NCI-H510A treated with DMSO at 0.1 percent for 48 hours (cell line): Measurements from ENCODE around the gene ZBTB20.
"Not testable (repeated sequence)": the region's sequence is repeated elsewhere in the genome, so short reads cannot be mapped to it uniquely, and the experiment has no call there.

ENCODE experiments used
- DNase-seq: peaks from one replicate; lab custom pipeline; 2025; lab: John Stamatoyannopoulos, UW

ZBTB20 gene

DNA sequence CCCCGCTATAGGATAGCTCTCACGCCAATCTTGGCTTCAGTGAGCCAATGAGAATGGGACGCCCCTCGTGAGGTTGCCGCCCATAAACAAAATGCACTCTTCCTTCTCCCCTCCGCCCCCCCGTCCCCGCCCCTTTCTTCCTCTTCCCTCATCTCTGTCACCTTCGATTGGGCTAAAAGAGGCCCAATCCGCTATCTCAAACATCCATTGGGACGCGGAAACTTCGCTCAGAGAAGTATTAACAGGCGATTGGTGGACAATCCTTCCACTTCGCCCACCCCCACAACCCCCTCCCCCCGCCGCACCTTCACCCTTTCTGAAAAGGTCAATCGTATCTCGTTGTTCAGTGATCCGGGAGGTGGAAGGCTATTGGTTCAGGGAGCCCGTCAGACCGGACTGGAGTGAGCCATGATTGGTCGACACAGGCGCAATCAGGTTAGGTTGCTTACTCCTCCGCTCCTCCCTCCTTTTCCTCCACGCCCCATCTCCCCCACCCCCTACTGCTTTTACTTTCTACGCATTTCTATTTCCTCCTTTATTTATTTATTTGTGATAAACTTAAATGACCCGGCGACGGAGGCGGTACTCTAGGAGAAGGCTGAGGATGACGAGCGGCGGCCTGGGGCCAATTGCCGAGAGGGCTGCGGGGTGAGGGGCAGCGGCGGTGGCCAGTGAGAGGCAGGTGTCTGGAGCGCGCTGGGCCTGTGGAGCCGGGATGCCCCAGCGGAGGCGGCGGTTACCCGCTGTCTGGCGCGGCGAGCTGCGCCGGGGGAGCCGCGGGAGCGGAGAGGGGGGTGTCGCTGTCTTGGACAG, 447 bp upstream of the ZBTB20 start:
- peak; percentile 97 for DNase-seq

DNA sequence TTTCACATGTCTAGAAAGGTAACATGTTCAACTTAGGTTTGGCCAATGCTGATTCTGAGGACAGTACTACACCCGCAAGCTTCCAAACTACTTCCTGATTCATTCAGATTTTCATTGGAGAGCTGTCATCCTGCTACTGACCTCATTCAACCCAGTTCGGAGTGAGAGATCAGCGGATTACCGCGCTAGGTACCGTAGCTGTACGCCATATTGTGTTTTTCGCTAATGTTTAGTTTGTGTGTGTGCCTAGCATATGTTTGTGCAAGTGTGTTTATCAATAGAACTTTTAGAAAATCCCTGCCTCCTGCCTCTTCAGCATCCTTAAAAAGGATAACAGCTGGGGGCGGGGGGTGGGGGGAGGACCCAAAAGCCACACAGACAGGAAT, 1.1 kb downstream of the ZBTB20 start:
- peak; percentile 28 for DNase-seq

GRCh38 chr3:115141033-115141757, 5.9 kb downstream of the ZBTB20 start:
- DNase-seq, result no peak

DNA sequence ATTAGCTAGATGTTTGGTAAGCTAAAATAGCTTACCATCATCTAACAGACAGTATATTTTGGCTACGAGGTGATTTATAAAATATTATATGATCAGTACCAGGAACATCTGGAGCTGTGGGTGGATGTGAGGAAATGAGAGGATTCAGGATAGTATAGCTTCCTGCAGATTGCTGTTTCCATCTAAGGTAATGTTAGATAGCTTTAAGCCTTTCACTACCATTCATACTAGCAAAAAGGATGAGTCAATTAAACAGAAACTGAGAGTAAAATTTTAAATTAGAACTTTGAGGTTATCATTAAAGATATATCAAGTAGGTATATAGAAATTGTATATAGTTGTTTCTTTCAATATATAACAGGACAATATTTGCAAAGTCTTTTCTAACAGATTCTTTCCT, 8.0 kb downstream of the ZBTB20 start:
- no peak for DNase-seq

GRCh38 chr3:115134648-115135347, 12.3 kb downstream of the ZBTB20 start:
- no peak for DNase-seq

GRCh38 chr3:115127208-115127607, 19.9 kb downstream of the ZBTB20 start:
- DNase-seq, result no peak

- DNase-seq, result no peak
Measured at GRCh38 chr3:115120597-115120996, 26.5 kb downstream of the ZBTB20 start.

GRCh38 chr3:115113367-115113766, 33.7 kb downstream of the ZBTB20 start:
- no peak for DNase-seq

- no peak for DNase-seq
Measured at GRCh38 chr3:115111632-115112031, 35.5 kb downstream of the ZBTB20 start.

- no peak for DNase-seq
Measured at GRCh38 chr3:115110830-115111229, 36.3 kb downstream of the ZBTB20 start.

DNA sequence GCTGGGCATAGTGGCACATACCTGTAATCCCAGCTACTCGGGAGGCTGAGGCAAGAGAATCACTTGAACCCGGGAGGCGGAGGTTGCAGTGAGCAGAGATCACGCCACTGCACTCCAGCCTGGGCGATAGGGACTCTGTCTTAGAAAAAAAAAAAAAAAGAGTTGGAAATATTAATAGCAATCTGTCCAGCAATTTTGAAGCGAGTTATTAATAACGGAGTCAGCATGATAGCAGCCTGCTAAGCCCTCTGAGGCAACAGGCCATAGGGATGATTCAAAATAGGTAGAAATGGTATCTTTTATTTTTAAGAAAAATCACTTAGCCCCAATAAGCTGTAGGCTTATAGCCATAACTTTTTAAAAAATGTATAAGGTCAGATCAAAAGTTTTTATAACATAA, 37.0 kb downstream of the ZBTB20 start:
- not testable (repeated sequence) for DNase-seq

DNA sequence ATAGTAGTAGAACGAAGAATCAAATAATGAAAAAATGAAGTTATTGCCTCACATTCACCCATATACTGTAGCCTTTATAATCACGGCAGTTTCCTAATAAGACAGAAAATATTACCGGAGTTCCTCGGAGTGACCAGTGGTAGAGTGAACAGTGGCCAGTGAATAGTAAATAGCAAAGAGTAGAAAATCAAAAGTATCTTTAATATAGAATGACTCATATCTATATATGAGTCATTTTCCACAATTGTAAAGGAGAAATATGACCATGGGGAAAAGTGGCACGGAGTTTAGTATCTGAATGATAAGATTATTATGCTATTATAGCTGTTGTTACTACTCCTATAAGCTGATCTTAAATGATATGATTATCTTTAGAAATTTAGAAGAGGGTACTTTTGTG, 38.5 kb downstream of the ZBTB20 start:
- no peak for DNase-seq

GRCh38 chr3:115102046-115102445, 45.0 kb downstream of the ZBTB20 start:
- DNase-seq, result no peak

DNA sequence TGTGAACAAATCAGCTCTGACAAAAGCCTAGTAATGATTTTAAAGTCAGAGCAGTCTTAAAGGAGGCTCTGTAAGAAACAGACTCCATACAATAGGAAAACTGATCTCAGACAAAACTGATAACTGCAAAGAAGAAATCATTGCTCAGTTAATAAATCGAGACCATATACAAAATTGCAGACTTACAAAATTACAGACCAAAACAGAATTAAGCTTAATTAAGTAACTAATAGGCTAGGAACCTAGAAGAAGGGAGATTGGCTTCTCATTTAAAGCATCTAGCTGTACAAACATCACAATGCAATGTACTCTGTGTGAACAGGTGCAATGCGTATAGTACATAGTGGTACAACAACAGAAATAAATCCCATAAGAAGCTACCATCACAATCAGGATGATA, 46.3 kb downstream of the ZBTB20 start:
- peak; percentile 22 for DNase-seq

GRCh38 chr3:115099986-115100571, 47.0 kb downstream of the ZBTB20 start:
- DNase-seq, result peak; percentile 84

GRCh38 chr3:115099134-115099985, 47.7 kb downstream of the ZBTB20 start:
- no peak for DNase-seq

DNA sequence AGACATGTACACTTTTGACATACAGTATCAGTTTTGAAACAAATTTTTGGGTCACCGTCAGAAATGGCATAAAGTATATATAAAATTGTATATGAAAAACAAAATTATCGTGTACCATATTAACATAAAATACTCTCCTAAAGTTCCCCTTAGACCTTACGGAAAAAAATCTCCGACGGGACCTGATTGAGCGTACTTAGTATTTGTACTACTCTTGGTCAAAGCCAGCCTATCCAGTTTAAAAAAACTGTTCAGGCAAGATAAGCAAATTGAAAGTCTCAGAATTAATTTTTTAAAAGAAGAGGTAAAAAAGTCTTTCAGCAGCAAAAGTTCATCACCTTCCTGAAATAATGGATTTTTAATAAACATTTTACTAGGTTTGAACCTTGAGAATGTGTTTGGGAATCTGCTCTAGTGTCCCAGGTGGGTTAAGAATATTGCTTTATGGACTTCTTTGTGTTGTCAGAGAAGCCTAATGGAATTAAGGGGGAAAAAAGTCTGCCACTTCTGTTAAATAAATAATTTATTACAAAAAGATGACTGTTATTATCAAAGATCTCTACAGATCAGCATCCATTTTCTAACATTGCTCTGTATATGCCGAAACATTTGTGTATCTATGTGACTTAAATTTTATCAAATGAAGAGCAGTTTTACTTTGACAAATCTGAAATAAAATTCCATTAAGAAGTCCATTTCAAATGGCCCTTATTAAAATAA, 48.6 kb downstream of the ZBTB20 start:
- no peak for DNase-seq

DNA sequence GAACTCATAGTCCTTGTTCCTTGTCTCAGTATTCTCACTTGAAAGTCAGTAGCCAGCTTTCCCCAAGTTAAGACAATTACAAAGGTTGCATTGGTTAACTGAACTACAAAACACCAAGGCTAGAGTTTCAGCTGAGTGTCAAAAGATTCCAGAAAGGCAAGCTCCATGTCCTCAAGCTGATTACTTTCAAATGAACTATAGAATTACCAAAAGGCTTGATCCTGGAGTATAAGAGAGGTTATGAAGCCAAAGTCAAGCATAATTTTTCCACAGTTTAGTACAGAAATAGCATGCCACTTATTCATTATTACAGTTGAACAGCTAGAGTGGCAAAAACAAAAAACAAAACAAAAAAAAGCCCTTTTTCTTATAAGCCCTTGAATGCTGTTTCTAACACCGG, 51.9 kb downstream of the ZBTB20 start:
- no peak for DNase-seq

GRCh38 chr3:115092220-115092791, 54.8 kb downstream of the ZBTB20 start:
- peak; percentile 31 for DNase-seq

GRCh38 chr3:115090712-115091111, 56.4 kb downstream of the ZBTB20 start:
- DNase-seq, result no peak
